Measurements from ENCODE around the gene GPR68. TPM values are rescaled to one million over a fixed set of nuclear protein-coding genes. Genes with fewer than 3 reads are reported as not detected.

The GPR68 gene
- total RNA-seq (10 to 100 TPM in 1 of 5 experiments, 1 to 10 TPM in 3, under 1 TPM in 1; 0.86 to 38.6 (median 2.3) TPM), polyA plus RNA-seq (under 1 TPM in 1 of 2 donors, not detected in 1; 0.67 TPM), total RNA-seq (3.1 reads per million, percentile 16 among the genes with 10 or more reads in this experiment)

DNA sequence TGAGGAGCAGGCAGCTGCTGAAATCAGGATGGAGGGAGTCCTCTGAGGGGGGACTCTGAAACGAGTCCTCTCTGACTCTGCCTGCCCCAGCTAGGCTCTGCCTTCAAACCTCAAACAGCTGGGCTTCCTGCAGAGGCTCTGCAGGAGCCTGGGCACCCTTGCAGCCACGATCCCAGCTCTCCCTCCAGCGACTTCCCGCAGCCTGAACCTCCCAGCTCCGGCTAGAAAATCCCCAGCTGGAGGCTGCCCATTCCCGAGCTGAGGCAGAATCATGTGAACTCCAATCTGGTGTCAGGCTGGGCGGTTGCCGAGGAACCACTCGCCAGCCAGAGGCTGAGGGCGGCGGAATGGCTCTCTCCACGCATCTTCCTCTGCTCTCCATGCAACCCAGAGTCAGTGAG, at the start of gene GPR68:
Gene GPR68, minus strand, starts transcription at position 204 of the 401 bp plus-strand sequence. CDS start 9,654 bp downstream, outside the sequence.
- peak within 1 kb of the TSS; percentile 59 for H3K4me3 ChIP-seq (ENCODE audit: low read length)
- Mint-ChIP-seq H3K27me3 (no peaks in the 10 kb centered on the region), H3K36me3 (peaks cover 0 to 86% (median 12%) of the 10 kb centered on the region in 5 donors), H3K4me1 (peaks cover 56 to 96% (median 89%) of the 10 kb centered on the region in 7 donors), H3K9me3 (peaks cover 0 to 20% (median 6%) of the 10 kb centered on the region in 11 donors), H3K27ac (peak within 1 kb of the TSS; percentile 79 to 100 (median 98)), H3K4me3 (peak within 1 kb of the TSS; percentile 72 to 91 (median 82))
- CTCF ChIA-PET: interaction anchor here (0.8 to 1.7 kb wide), 6 partner anchors 12 to 171 kb away, joined by 3 to 7 read pairs (median 4); no protein-coding TSS in a partner anchor
- no peaks in the 10 kb centered on the region for H3K27me3 ChIP-seq (ENCODE audit: control insufficient read depth in 2 of 2, insufficient read depth in 2 of 2, low read length in 2 of 2)
- intact Hi-C loops (cut with micrococcal nuclease): loop anchor here (2.0 to 10.0 kb wide), 5 partner anchors 172 to 862 kb away; partner anchors contain the start of gene CCDC88C (in 1 of the 2)
- peaks cover 0 to 7% (median 0%) of the 10 kb centered on the region in 3 experiments for H3K9me3 ChIP-seq (ENCODE audit: control insufficient read depth in 2 of 3, low read length in 3 of 3)
- H3K36me3 ChIP-seq (ENCODE audit: control insufficient read depth in 2 of 3, insufficient read depth in 3 of 3, low read length in 3 of 3): no peaks in the 10 kb centered on the region
- peak in 2 of 9 donors; percentile 25 to 39 for DNase-seq
- peak within 1 kb of the TSS; percentile 89 for H3K27ac ChIP-seq (ENCODE audit: low read depth, low read length)
- POLR2A ChIA-PET: interaction anchor here (0.6 to 7.2 kb wide), 14 partner anchors 8 to 183 kb away, joined by 3 to 103 read pairs (median 6); partner anchors contain the start of gene RPS6KA5
- peaks cover 51 to 63% of the 10 kb centered on the region in 2 donors for H3K4me1 ChIP-seq (ENCODE audit: control insufficient read depth in 2 of 2, insufficient read depth in 2 of 2, low read length in 2 of 2)
- ATAC-seq: no peak

- Mint-ChIP-seq H3K36me3 (peaks cover 12 to 67% (median 36%) of the 10 kb centered on the region in 5 donors), H3K27me3 (no peaks in the 10 kb centered on the region), H3K4me1 (peaks cover 0 to 15% (median 5%) of the 10 kb centered on the region in 7 donors), H3K27ac (peak overlapping the region in 7 of 9 donors; percentile 39 to 86 (median 60)), H3K9me3 (no peaks in the 10 kb centered on the region), H3K4me3 (no peak overlapping the region)
- ATAC-seq (no peak), DNase-seq (no peak)
- peak overlapping the region; percentile 57 for H3K27ac ChIP-seq (ENCODE audit: low read depth, low read length)
- peaks cover 64 to 100% (median 68%) of the 10 kb centered on the region in 3 experiments for H3K36me3 ChIP-seq (ENCODE audit: control insufficient read depth in 2 of 3, insufficient read depth in 3 of 3, low read length in 3 of 3)
- H3K4me3 ChIP-seq (ENCODE audit: low read length): no peak overlapping the region
- H3K27me3 ChIP-seq (ENCODE audit: control insufficient read depth in 2 of 2, insufficient read depth in 2 of 2, low read length in 2 of 2): no peaks in the 10 kb centered on the region
- no peaks in the 10 kb centered on the region for H3K9me3 ChIP-seq (ENCODE audit: control insufficient read depth in 2 of 3, low read length in 3 of 3)
- POLR2A ChIA-PET: no interaction called here
- intact Hi-C loops (cut with micrococcal nuclease): no loop called here
- CTCF ChIA-PET: interaction anchor here (2.0 kb wide), 2 partner anchors 121 to 392 kb away, joined by 5 to 11 read pairs; no protein-coding TSS in a partner anchor
- H3K4me1 ChIP-seq (ENCODE audit: control insufficient read depth in 2 of 2, insufficient read depth in 2 of 2, low read length in 2 of 2): no peaks in the 10 kb centered on the region
These were observed 49.6 kb upstream of the GPR68 start for GRCh38 chr14:91294153-91294552.

DNA sequence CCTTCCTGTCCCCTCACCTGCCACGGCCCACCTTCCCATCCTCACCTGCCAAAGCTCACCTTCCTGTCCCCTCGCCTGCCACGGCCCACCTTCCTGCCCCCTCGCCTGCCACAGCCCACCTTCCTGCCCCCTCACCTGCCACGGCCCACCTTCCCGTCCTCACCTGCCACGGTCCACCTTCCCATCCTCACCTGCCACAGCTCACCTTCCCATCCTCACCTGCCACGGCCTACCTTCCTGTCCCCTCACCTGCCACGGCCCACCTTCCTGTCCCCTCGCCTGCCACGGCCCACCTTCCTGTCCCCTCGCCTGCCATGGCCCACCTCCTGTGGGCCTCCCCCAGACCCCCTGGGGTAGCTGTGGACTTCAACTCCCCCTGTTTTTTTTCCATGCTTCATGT, 48.8 kb upstream of the GPR68 start:
- intact Hi-C loops (cut with micrococcal nuclease): no loop called here
- Histone ChIP-seq H3K4me1 (ENCODE audit: control insufficient read depth in 2 of 2, insufficient read depth in 2 of 2, low read length in 2 of 2) (no peaks in the 10 kb centered on the region), H3K4me3 (ENCODE audit: low read length) (no peak overlapping the region), H3K9me3 (ENCODE audit: control insufficient read depth in 2 of 3, low read length in 3 of 3) (no peaks in the 10 kb centered on the region), H3K27me3 (ENCODE audit: control insufficient read depth in 2 of 2, insufficient read depth in 2 of 2, low read length in 2 of 2) (no peaks in the 10 kb centered on the region), H3K36me3 (ENCODE audit: control insufficient read depth in 2 of 3, insufficient read depth in 3 of 3, low read length in 3 of 3) (peaks cover 58 to 97% (median 66%) of the 10 kb centered on the region in 3 experiments), H3K27ac (ENCODE audit: low read depth, low read length) (peak overlapping the region; percentile 57)
- peaks cover 0 to 12% (median 0%) of the 10 kb centered on the region in 7 donors for H3K4me1 Mint-ChIP-seq
- no peaks in the 10 kb centered on the region for H3K9me3 Mint-ChIP-seq
- ChIA-PET POLR2A (interaction anchor here (0.7 kb wide), 1 partner anchor 753 kb away, joined by 4 read pairs; no protein-coding TSS in a partner anchor), CTCF (interaction anchor here (0.6 to 2.0 kb wide), 6 partner anchors 18 to 401 kb away, joined by 3 to 11 read pairs (median 3); no protein-coding TSS in a partner anchor)
- H3K4me3 Mint-ChIP-seq: no peak overlapping the region
- peak overlapping the region in 8 of 9 donors; percentile 39 to 86 (median 64) for H3K27ac Mint-ChIP-seq
- no peaks in the 10 kb centered on the region for H3K27me3 Mint-ChIP-seq
- ATAC-seq (no peak), DNase-seq (no peak)
- H3K36me3 Mint-ChIP-seq: peaks cover 8 to 64% (median 32%) of the 10 kb centered on the region in 5 donors

DNA sequence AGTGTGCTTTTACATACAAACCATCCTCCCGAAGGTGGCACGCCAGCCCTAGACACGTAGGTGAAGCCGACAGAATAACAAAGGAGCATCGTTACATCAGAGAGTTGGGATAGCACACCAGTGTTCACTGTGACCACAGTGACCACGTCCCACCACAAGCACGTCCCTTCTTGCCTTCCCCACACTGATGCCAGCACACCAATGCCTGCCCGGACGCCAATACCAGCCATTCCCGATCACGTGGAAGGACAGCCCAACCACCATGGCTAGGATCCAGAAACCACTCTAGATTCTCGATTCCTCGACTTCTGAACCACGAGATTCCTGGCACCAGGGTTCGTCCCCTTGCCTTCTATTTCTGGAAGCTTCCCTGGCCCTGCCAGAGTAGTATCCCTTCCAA, 48.0 kb upstream of the GPR68 start:
- intact Hi-C loops (cut with micrococcal nuclease): no loop called here

GRCh38 chr14:91291786-91292405, 47.4 kb upstream of the GPR68 start:
- H3K9me3 ChIP-seq (ENCODE audit: control insufficient read depth in 2 of 3, low read length in 3 of 3): no peaks in the 10 kb centered on the region
- Mint-ChIP-seq H3K4me1 (peaks cover 0 to 14% (median 3%) of the 10 kb centered on the region in 7 donors), H3K27me3 (no peaks in the 10 kb centered on the region), H3K36me3 (peaks cover 0 to 62% (median 36%) of the 10 kb centered on the region in 5 donors), H3K4me3 (no peak overlapping the region), H3K27ac (peak overlapping the region in 7 of 9 donors; percentile 4 to 88 (median 60)), H3K9me3 (no peaks in the 10 kb centered on the region)
- peaks cover 48 to 97% (median 60%) of the 10 kb centered on the region in 3 experiments for H3K36me3 ChIP-seq (ENCODE audit: control insufficient read depth in 2 of 3, insufficient read depth in 3 of 3, low read length in 3 of 3)
- no peak for ATAC-seq
- DNase-seq: no peak
- POLR2A ChIA-PET: interaction anchor here (1.2 kb wide), 1 partner anchor 10 kb away, joined by 4 read pairs; no protein-coding TSS in a partner anchor
- intact Hi-C loops (cut with micrococcal nuclease): no loop called here
- H3K27ac ChIP-seq (ENCODE audit: low read depth, low read length): no peak overlapping the region
- CTCF ChIA-PET: interaction anchor here (17.3 kb wide), 1 partner anchor 117 kb away, joined by 204 read pairs; no protein-coding TSS in a partner anchor
- no peaks in the 10 kb centered on the region for H3K27me3 ChIP-seq (ENCODE audit: control insufficient read depth in 2 of 2, insufficient read depth in 2 of 2, low read length in 2 of 2)
- H3K4me3 ChIP-seq (ENCODE audit: low read length): no peak overlapping the region
- H3K4me1 ChIP-seq (ENCODE audit: control insufficient read depth in 2 of 2, insufficient read depth in 2 of 2, low read length in 2 of 2): no peaks in the 10 kb centered on the region

More for the DNA sequence above, 48.0 kb upstream of the GPR68 start:
- no peak for DNase-seq
- H3K27me3 Mint-ChIP-seq: no peaks in the 10 kb centered on the region
- H3K4me3 Mint-ChIP-seq: peak overlapping the region in 3 of 10 donors; percentile 1 to 21 (median 11)
- Histone ChIP-seq H3K4me3 (ENCODE audit: low read length) (no peak overlapping the region), H3K27ac (ENCODE audit: low read depth, low read length) (no peak overlapping the region), H3K36me3 (ENCODE audit: control insufficient read depth in 2 of 3, insufficient read depth in 3 of 3, low read length in 3 of 3) (peaks cover 51 to 97% (median 66%) of the 10 kb centered on the region in 3 experiments), H3K9me3 (ENCODE audit: control insufficient read depth in 2 of 3, low read length in 3 of 3) (no peaks in the 10 kb centered on the region), H3K4me1 (ENCODE audit: control insufficient read depth in 2 of 2, insufficient read depth in 2 of 2, low read length in 2 of 2) (no peaks in the 10 kb centered on the region), H3K27me3 (ENCODE audit: control insufficient read depth in 2 of 2, insufficient read depth in 2 of 2, low read length in 2 of 2) (no peaks in the 10 kb centered on the region)
- ChIA-PET CTCF (interaction anchor here (1.1 to 17.3 kb wide), 2 partner anchors 117 to 118 kb away, joined by 3 to 204 read pairs; no protein-coding TSS in a partner anchor), POLR2A (no interaction called here)
- peaks cover 4 to 63% (median 34%) of the 10 kb centered on the region in 5 donors for H3K36me3 Mint-ChIP-seq
- H3K9me3 Mint-ChIP-seq: no peaks in the 10 kb centered on the region
- ATAC-seq: no peak
- H3K4me1 Mint-ChIP-seq: peaks cover 0 to 12% (median 3%) of the 10 kb centered on the region in 7 donors
- H3K27ac Mint-ChIP-seq: peak overlapping the region; percentile 39 to 88 (median 67)

- Histone ChIP-seq H3K9me3 (ENCODE audit: control insufficient read depth in 2 of 3, low read length in 3 of 3) (no peaks in the 10 kb centered on the region), H3K4me3 (ENCODE audit: low read length) (no peak overlapping the region), H3K27ac (ENCODE audit: low read depth, low read length) (no peak overlapping the region), H3K36me3 (ENCODE audit: control insufficient read depth in 2 of 3, insufficient read depth in 3 of 3, low read length in 3 of 3) (peaks cover 50 to 95% (median 53%) of the 10 kb centered on the region in 3 experiments), H3K4me1 (ENCODE audit: control insufficient read depth in 2 of 2, insufficient read depth in 2 of 2, low read length in 2 of 2) (no peaks in the 10 kb centered on the region), H3K27me3 (ENCODE audit: control insufficient read depth in 2 of 2, insufficient read depth in 2 of 2, low read length in 2 of 2) (no peaks in the 10 kb centered on the region)
- Mint-ChIP-seq H3K27ac (peak overlapping the region in 3 of 9 donors; percentile 13 to 56 (median 36)), H3K4me3 (no peak overlapping the region), H3K9me3 (no peaks in the 10 kb centered on the region), H3K4me1 (peaks cover 5 to 21% (median 8%) of the 10 kb centered on the region in 7 donors), H3K36me3 (peaks cover 5 to 61% (median 35%) of the 10 kb centered on the region in 5 donors), H3K27me3 (no peaks in the 10 kb centered on the region)
- ChIA-PET POLR2A (interaction anchor here (1.2 to 1.7 kb wide), 2 partner anchors 9 to 48 kb away, joined by 4 to 5 read pairs; no protein-coding TSS in a partner anchor), CTCF (interaction anchor here (17.3 kb wide), 1 partner anchor 116 kb away, joined by 204 read pairs; no protein-coding TSS in a partner anchor)
- DNase-seq (no peak), ATAC-seq (no peak)
- intact Hi-C loops (cut with micrococcal nuclease): no loop called here
These were observed 46.5 kb upstream of the GPR68 start for GRCh38 chr14:91290986-91291385.
